NCI-H187 treated with DMSO at 0.1 percent for 48 hours (cell line): ENCODE results near the gene ITGB3.

Experiments used
- DNase-seq: peaks from one replicate; lab custom pipeline; 2025; lab: John Stamatoyannopoulos, UW

ITGB3 gene

DNA sequence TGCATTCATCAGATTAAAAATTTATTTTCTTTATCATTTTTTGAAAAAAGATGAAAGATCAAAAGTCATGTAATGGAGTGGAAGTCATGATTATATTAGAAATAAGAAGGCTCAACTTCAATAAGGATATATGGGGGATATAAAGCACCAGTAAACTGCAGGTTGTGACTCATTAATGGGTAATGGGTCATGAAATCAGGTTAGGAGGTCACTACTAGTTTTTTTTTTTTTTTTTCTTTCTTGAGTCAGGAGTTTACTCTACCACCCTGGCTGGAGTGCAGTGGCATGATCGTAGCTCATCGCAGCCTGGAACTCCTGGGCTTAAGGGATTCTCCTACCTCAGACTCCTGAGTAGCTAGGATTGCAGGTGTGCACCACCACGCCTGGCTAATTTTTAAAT lies 84.4 kb downstream of the ITGB3 start:
- DNase-seq: no peak

DNA sequence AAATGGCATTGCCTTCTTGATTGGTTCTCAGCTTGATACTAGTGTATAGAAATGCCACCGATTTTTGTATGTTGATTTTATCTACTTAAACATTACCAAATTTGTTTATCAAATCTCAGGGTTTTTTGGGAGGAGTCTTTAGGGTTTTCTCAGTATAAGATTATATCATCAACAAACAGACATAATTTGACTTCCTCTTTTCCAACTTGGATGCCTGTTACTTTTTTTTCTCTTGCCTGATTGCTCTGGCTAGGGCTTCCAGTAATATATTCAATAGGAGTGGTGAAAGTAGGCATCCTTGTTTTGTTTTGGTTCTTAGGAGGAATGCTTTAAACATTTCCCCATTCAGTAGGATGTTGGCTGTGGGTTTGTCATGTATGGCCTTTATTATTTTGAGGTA lies 99.2 kb downstream of the ITGB3 start:
- no peak for DNase-seq

DNA sequence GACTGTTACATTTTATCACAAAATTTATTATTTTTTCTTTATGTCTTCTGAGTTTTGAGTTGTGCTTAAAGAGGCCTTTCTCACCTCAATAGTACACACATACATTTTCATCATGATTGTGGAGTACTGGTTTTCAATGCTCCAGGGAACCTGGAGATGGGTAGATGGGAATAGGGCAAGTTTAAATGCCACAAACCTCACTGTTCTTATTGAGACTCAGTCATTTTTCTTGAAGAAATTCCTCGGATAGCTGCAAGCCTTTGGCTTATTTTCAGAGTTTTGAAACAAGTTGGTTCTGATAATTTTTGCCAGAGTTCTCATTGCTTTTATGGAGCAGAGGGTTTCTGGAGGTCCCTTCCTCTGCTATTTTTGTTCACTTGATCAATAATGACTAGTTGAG lies 105.0 kb downstream of the ITGB3 start:
- no peak for DNase-seq
